T-cell (primary cell): ENCODE data around the gene FANCG. TPM values are rescaled to one million over a fixed set of nuclear protein-coding genes. Genes with fewer than 3 reads are reported as not detected.
A peak's percentile ranks its signal among the peaks of the same experiment; 100 is the strongest.

Experiments
- ATAC-seq, 4 experiments: fragments of 200-7000 bp in 3 of 4; fragments of 150-1000 bp in 1 of 4; cut with Tn5 transposase; replicated peaks in 1 of 4; 1 replicate in 3 of 4; 2 replicates in 1 of 4; pipeline ENCODE4 v1.10.0; 2021; ENCODE audit warnings: moderate library complexity in 3 of 4, mild to moderate bottlenecking in 2 of 4, moderate number of reproducible peaks in 1 of 4
- CTCF ChIA-PET, 2 donors: fragments of 300-600 bp; sonication (Branson Sonifier 250); formaldehyde crosslinking; loops; one replicate each; lab custom pipeline; 2022; ENCODE audit warnings: antibody characterized with exemption in 2 of 2; lab: Charles Lee
- POLR2A ChIA-PET, 2 donors: fragments of 300-600 bp; sonication (Branson Sonifier 250); formaldehyde crosslinking; loops; one replicate each; lab custom pipeline; 2022; ENCODE audit warnings: antibody characterized with exemption in 2 of 2; lab: Charles Lee
- DNase-seq, 35 experiments: peaks; one replicate each; pipeline versions ENCODE4 v3.0.0 to v3.0.0-alpha.2; 2013 to 2023
- H3K27ac ChIP-seq: one replicate; pipeline ENCODE4 v1.5.1; 2013; ENCODE audit warnings: low read length
- H3K27me3 ChIP-seq, 2 experiments: replicated peaks in 1 of 2; 1 replicate in 1 of 2; 2 replicates in 1 of 2; pipeline versions ENCODE4 v1.6.1 to v1.7.0; 2013; ENCODE audit warnings: low read length in 1 of 2, mixed read lengths in 1 of 2; ENCODE audit not compliant: control insufficient read depth in 2 of 2, insufficient read depth in 2 of 2; ENCODE audit errors: extremely low read depth in 1 of 2
- H3K36me3 ChIP-seq, 2 donors: 1 replicate in 1 of 2; 2 replicates in 1 of 2; pipeline versions ENCODE4 v1.6.1 to v1.7.0; 2013; ENCODE audit warnings: low read length in 1 of 2; ENCODE audit not compliant: control insufficient read depth in 2 of 2, insufficient read depth in 1 of 2; ENCODE audit errors: extremely low read depth in 1 of 2
- H3K4me1 ChIP-seq, 2 experiments: 1 replicate in 1 of 2; 2 replicates in 1 of 2; pipeline versions ENCODE4 v1.6.1 to v1.7.0; 2013; ENCODE audit warnings: low read length in 2 of 2, mixed read lengths in 1 of 2; ENCODE audit not compliant: insufficient read depth in 2 of 2, control insufficient read depth in 1 of 2; ENCODE audit errors: extremely low read depth in 1 of 2
- H3K4me3 ChIP-seq, 2 donors: 1 replicate in 1 of 2; 2 replicates in 1 of 2; pipeline versions ENCODE4 v1.5.1 to v1.7.0; 2013; ENCODE audit warnings: mild to moderate bottlenecking in 2 of 2, low read length in 1 of 2, moderate library complexity in 1 of 2; ENCODE audit not compliant: control insufficient read depth in 1 of 2; ENCODE audit errors: extremely low read depth in 1 of 2
- H3K9me3 ChIP-seq: 2 replicates; pipeline ENCODE4 v1.7.0; 2013
- H3K27ac Mint-ChIP-seq, 2 donors: one replicate each; pipeline ENCODE4 v1.8.0; 2020 to 2021; ENCODE audit warnings: mild to moderate bottlenecking in 2 of 2, mixed read lengths in 2 of 2
- H3K27me3 Mint-ChIP-seq, 2 donors: one replicate each; pipeline ENCODE4 v1.8.0; 2021 to 2022; ENCODE audit warnings: mixed read lengths in 2 of 2
- H3K36me3 Mint-ChIP-seq: one replicate; pipeline ENCODE4 v1.8.0; 2021; ENCODE audit warnings: mixed read lengths
- H3K4me1 Mint-ChIP-seq, 3 donors: one replicate each; pipeline ENCODE4 v1.8.0; 2020 to 2022; ENCODE audit warnings: mixed read lengths in 3 of 3, mild to moderate bottlenecking in 1 of 3
- H3K4me3 Mint-ChIP-seq, 3 donors: one replicate each; pipeline ENCODE4 v1.8.0; 2020 to 2022; ENCODE audit warnings: mild to moderate bottlenecking in 3 of 3, mixed read lengths in 3 of 3, moderate library complexity in 3 of 3
- H3K9me3 Mint-ChIP-seq, 3 donors: one replicate each; pipeline ENCODE4 v1.8.0; 2020 to 2022; ENCODE audit warnings: mixed read lengths in 3 of 3
- WGBS: methylation state at CpG from one replicate; pipeline ENCODE4 v1.1.5; 2013; ENCODE audit warnings: missing lambda C conversion rate; ENCODE audit not compliant: insufficient coverage; 5-methylcytosine and 5-hydroxymethylcytosine counted together
- total RNA-seq, 35 experiments: library from RNA in 6 of 35; stranded (reverse) in 6 of 35; fragments of 120-200 nt in 1 of 35; gene quantifications; one replicate each; pipeline versions ENCODE4 v1.2.1 to v1.2.4 and lab custom pipeline; 2013 to 2026

The FANCG gene
- total RNA-seq, 5 donors from 2014 or later (not counting 1 experiment from before 2014, with no cell fraction given), result 20.0 to 30.7 (median 28.2) TPM

DNA sequence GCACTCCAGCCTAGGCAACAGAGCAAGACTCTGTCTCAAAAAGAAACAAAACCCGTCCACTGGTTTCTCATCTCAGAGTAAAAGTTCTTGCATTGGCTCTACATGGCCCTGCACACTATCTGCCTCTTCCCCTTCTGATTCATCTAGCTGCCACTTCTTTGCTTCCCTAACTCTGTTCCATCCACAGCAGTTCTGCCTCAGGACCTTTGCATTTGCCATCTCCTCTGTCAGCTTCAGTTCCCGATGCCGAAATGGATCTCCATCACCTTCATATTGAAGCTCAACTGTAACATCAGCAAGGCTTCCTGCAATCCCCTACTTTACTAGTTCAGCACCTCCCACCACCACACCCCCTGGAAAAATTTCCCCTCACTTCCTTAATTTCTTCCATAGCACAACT lies 17.8 kb upstream of the FANCG start:
- Mint-ChIP-seq H3K36me3 (peaks cover 36% of the 10 kb centered on the region), H3K4me1 (peaks cover 45 to 54% (median 45%) of the 10 kb centered on the region in 3 donors), H3K27me3 (no peaks in the 10 kb centered on the region), H3K9me3 (no peaks in the 10 kb centered on the region), H3K4me3 (peak overlapping the region; percentile 22 to 50 (median 44)), H3K27ac (peak overlapping the region in 1 of 2 donors; percentile 72)
- CTCF ChIA-PET, result interaction anchor here (0.7 to 4.0 kb wide), 5 partner anchors 18 to 198 kb away, joined by 3 to 30 read pairs (median 4); partner anchors contain the start of genes FANCG (in 1 of the 2) and VCP (in 1 of the 2)
- peaks cover 10 to 36% of the 10 kb centered on the region in 2 experiments for H3K4me1 ChIP-seq
- WGBS, result 89% methylated on average over 3 of the region's 3 CpGs
- H3K27me3 ChIP-seq, result no peaks in the 10 kb centered on the region
- H3K9me3 ChIP-seq, result no peaks in the 10 kb centered on the region
- no peak for DNase-seq
- no peak for ATAC-seq
- H3K36me3 ChIP-seq, result peaks cover 4 to 43% of the 10 kb centered on the region in 2 donors
- POLR2A ChIA-PET, result interaction anchor here (0.5 to 0.8 kb wide), 3 partner anchors 13 to 432 kb away, joined by 4 to 8 read pairs (median 4); a partner anchor contains a TSS
- H3K27ac ChIP-seq, result no peak overlapping the region
- no peak overlapping the region for H3K4me3 ChIP-seq

DNA sequence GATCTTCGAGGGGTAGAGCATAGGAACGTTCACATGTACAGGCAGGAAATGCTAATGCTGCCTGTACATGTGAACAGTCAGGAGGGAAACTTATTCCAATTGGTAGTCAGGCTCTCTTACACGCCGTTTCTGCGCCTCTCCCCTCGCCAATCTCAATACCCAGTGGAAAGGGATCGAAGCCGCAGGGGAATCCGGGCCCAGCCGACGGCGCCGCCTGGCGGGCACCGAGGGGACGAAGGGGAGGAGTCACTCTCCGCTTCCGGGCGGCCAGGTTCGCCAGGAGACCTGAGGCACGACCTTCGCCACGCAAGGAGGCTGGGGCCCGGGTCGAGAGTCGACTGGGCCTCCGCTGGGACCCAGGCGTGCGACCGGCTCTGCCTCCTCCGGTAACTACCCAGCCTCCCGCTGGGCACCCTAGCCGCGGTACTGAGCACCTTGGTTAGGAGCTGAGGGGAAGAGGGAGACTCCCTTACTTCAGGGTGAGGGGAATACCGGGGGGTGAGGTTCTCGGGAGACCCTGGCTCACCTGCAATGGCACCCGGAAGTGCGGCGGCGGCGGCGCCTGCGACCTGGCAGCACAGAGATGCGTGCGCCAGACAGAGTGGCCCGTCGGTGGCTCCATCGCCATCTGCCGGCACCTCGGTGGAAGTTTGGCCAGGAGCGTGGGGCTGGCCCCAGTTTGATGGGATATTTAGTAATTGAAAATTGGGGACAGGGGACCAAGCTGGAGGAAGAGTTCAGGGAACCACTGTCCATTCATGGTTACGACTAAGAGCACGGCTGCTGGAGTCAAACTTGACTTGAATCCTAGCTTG lies 16.5 kb upstream of the FANCG start, which contains the start of gene PIGO:
PIGO (minus strand) TSS at position 557 of the 815 bp plus-strand sequence. CDS start 1,026 bp downstream, outside the sequence.
- Mint-ChIP-seq H3K4me3 (peak within 1 kb of the TSS; percentile 83 to 84 (median 83)), H3K9me3 (no peaks in the 10 kb centered on the region), H3K27ac (peak within 1 kb of the TSS; percentile 89 to 93), H3K27me3 (no peaks in the 10 kb centered on the region), H3K4me1 (peaks cover 34 to 41% (median 34%) of the 10 kb centered on the region in 3 donors), H3K36me3 (peaks cover 43% of the 10 kb centered on the region)
- POLR2A ChIA-PET, result interaction anchor here in 1 of 2 donors (0.6 kb wide), 1 partner anchor 166 kb away, joined by 3 read pairs; no protein-coding TSS in a partner anchor
- peaks cover 4 to 51% of the 10 kb centered on the region in 2 donors for H3K36me3 ChIP-seq
- no peaks in the 10 kb centered on the region for H3K9me3 ChIP-seq
- ATAC-seq (peak; percentile 91 to 95 (median 94)), DNase-seq (peak; percentile 78 to 94 (median 87))
- CTCF ChIA-PET, result interaction anchor here (0.9 to 4.0 kb wide), 7 partner anchors 16 to 410 kb away, joined by 3 to 30 read pairs (median 4); partner anchors contain the start of gene VCP (in 1 of the 2)
- H3K4me3 ChIP-seq, result peak within 1 kb of the TSS; percentile 85 to 99
- H3K27me3 ChIP-seq, result no peaks in the 10 kb centered on the region
- peak within 1 kb of the TSS; percentile 99 for H3K27ac ChIP-seq
- under 1% methylated on average over 47 of the region's 53 CpGs for WGBS
- peaks cover 4 to 23% of the 10 kb centered on the region in 2 experiments for H3K4me1 ChIP-seq

DNA sequence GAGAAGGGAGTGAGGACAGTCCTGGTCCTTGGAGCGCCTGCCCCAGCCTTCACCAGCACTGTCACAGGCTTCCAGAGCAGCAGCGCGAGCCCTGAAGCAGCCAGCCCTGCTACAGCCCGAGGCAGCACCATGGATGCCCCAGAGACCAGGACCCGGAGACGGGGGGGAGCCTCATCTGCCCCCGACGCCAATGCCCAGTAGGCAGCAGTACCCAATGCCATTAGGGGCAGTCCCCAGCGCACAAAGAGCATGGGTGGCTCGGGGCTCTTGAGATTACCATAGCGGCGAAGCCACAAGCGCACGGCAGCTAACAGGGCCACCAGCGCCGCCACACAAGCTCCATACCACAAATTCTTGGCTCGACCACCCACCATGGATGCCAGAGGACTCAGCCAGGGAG lies 11.8 kb upstream of the FANCG start:
- no peak overlapping the region for H3K4me3 ChIP-seq
- ChIA-PET POLR2A (no interaction called here), CTCF (no interaction called here)
- ATAC-seq (no peak), DNase-seq (no peak)
- Mint-ChIP-seq H3K27ac (no peak overlapping the region), H3K9me3 (no peaks in the 10 kb centered on the region), H3K4me3 (no peak overlapping the region), H3K36me3 (peaks cover 57% of the 10 kb centered on the region), H3K27me3 (no peaks in the 10 kb centered on the region), H3K4me1 (peaks cover 22 to 30% (median 25%) of the 10 kb centered on the region in 3 donors)
- no peaks in the 10 kb centered on the region for H3K27me3 ChIP-seq
- H3K4me1 ChIP-seq, result peaks cover 4 to 17% of the 10 kb centered on the region in 2 experiments
- H3K9me3 ChIP-seq, result no peaks in the 10 kb centered on the region
- 96% methylated on average over 13 of the region's 17 CpGs for WGBS
- H3K36me3 ChIP-seq, result peaks cover 8 to 74% of the 10 kb centered on the region in 2 donors
- H3K27ac ChIP-seq, result no peak overlapping the region

DNA sequence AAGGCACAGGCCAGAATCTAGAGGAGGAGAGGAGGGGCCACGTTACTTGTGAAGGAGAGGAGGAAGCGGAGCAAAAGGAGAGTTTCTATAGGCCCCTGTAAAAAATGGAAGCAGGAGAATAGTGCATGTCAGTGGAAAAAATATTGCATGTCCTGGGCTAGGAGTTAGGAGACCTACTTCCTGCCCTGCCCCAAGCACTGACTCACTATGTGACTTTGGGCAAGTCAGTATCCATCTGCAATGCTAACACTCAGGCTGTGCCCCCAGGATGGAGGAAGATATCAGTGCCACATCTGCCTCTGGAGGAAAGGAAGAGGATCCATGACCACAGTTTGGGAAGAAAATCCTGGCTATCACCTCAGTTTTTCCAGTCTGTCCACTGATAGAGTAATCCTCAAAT lies 9.7 kb upstream of the FANCG start:
- peaks cover 50% of the 10 kb centered on the region for H3K36me3 Mint-ChIP-seq

DNA sequence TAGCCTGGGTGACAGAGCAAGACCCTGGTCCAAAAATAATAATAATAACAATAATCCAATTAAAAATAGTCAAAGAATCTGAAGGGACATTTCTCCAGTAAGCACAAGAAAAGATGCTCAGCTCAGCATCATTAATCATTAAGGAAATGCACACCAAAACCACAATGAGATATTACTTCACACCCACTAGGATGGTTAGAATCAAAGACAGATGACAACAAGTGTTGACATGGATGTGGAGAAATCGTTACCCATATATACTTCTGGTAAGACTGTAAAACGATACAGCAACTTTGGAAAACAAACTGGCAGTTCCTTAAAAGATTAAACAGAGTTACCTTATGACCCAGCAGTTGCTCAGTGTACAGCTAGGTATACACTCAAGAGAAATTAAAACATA lies 5.3 kb upstream of the FANCG start:
- CTCF ChIA-PET, result interaction anchor here in 1 of 2 donors (0.5 kb wide), 1 partner anchor 1711 kb away, joined by 3 read pairs; no protein-coding TSS in a partner anchor
- Mint-ChIP-seq H3K36me3 (peaks cover 21% of the 10 kb centered on the region), H3K27ac (peak overlapping the region in 1 of 2 donors; percentile 25), H3K4me3 (no peak overlapping the region), H3K4me1 (peaks cover 3 to 4% (median 3%) of the 10 kb centered on the region in 3 donors), H3K9me3 (no peaks in the 10 kb centered on the region), H3K27me3 (no peaks in the 10 kb centered on the region)
- no peak overlapping the region for H3K27ac ChIP-seq
- DNase-seq (peak in 1 of 35 experiments; percentile 17), ATAC-seq (no peak)
- H3K9me3 ChIP-seq, result no peaks in the 10 kb centered on the region
- H3K4me1 ChIP-seq, result peaks cover 0 to 9% of the 10 kb centered on the region in 2 experiments
- H3K36me3 ChIP-seq, result peaks cover 3 to 35% of the 10 kb centered on the region in 2 donors
- 93% methylated on average over 2 of the region's 2 CpGs for WGBS
- H3K4me3 ChIP-seq, result no peak overlapping the region
- POLR2A ChIA-PET, result no interaction called here
- no peaks in the 10 kb centered on the region for H3K27me3 ChIP-seq

More for the DNA sequence above, 9.7 kb upstream of the FANCG start:
- Histone ChIP-seq H3K27ac (no peak overlapping the region), H3K36me3 (peaks cover 8 to 76% of the 10 kb centered on the region in 2 donors), H3K27me3 (no peaks in the 10 kb centered on the region), H3K4me1 (peaks cover 0 to 4% of the 10 kb centered on the region in 2 experiments), H3K9me3 (no peaks in the 10 kb centered on the region), H3K4me3 (no peak overlapping the region)
- Mint-ChIP-seq H3K4me1 (peaks cover 4 to 12% (median 8%) of the 10 kb centered on the region in 3 donors), H3K27ac (no peak overlapping the region), H3K9me3 (no peaks in the 10 kb centered on the region), H3K4me3 (no peak overlapping the region), H3K27me3 (no peaks in the 10 kb centered on the region)
- ChIA-PET CTCF (no interaction called here), POLR2A (no interaction called here)
- WGBS, result no CpG with 5 or more reads among the region's 2 CpGs
- DNase-seq (no peak), ATAC-seq (no peak)

DNA sequence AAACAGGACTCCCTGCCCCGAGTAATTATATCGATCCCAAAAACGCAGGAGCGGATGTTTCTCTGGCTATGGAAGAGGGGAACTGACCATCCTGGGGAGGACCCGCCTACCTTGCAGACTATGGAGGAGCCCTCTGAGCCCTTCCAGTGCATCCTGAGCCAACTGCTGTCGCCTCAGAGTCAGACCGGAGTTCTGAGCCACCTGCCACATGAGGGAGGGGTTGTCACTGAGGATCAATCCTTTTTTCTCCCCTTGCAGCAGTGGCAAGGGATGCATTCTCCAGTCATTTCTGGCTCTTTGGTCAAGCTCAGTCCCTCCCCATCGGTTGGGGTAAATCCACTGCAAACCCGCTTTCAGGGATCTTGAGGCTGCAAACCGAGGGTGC lies 709 bp downstream of the FANCG start:
- H3K4me1 ChIP-seq, result peaks cover 8 to 18% of the 10 kb centered on the region in 2 experiments
- H3K4me3 ChIP-seq, result peak overlapping the region; percentile 74 to 83
- Mint-ChIP-seq H3K27ac (no peak overlapping the region), H3K9me3 (no peaks in the 10 kb centered on the region), H3K4me3 (peak overlapping the region; percentile 84 to 98 (median 94)), H3K4me1 (peaks cover 17 to 24% (median 24%) of the 10 kb centered on the region in 3 donors), H3K27me3 (no peaks in the 10 kb centered on the region), H3K36me3 (peaks cover 5% of the 10 kb centered on the region)
- ChIA-PET POLR2A (interaction anchor here in 1 of 2 donors (1.0 to 1.6 kb wide), 3 partner anchors 10 to 19 kb away, joined by 3 to 9 read pairs (median 4); no protein-coding TSS in a partner anchor), CTCF (interaction anchor here in 1 of 2 donors (1.1 to 1.8 kb wide), 4 partner anchors 8 to 38 kb away, joined by 4 to 15 read pairs (median 9); partner anchors contain the start of gene STOML2)
- H3K27me3 ChIP-seq, result no peaks in the 10 kb centered on the region
- WGBS, result 24% methylated on average over 8 of the region's 10 CpGs
- H3K9me3 ChIP-seq, result no peaks in the 10 kb centered on the region
- H3K36me3 ChIP-seq, result peaks cover 0 to 4% of the 10 kb centered on the region in 2 donors
- H3K27ac ChIP-seq, result peak overlapping the region; percentile 32
- DNase-seq (no peak), ATAC-seq (no peak)
